Measurements from ENCODE around the gene OTUD7B. TPM values are rescaled to one million over a fixed set of nuclear protein-coding genes. Genes with fewer than 3 reads are reported as not detected.

The OTUD7B gene
- total and polyA plus RNA-seq, 10 of the 15 experiments (the other 5 are each of a cell fraction or from before 2014, with no cell fraction given) = 1.7 to 24.9 (median 6.6) TPM

DNA sequence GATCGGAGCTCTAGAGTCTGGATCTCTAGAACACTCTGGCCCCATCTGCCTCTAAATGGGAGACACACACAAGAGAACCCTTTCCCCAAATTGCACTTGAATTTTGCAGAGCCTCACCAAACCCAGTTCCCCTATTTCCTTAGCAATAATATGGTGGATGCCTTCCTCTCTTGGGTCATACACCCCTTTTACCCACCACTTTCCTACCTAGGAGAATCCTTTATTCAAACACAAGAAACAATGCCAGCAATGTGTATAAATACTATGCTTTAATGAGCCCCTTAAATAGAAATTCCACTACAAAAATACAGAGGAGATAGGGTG, 82.2 kb downstream of the OTUD7B start:
- ChIA-PET SMC1A (ENCODE audit: uncharacterized antibody, unreplicated experiment) (interaction anchor here (1.7 to 2.6 kb wide), 2 partner anchors 10 to 41 kb away, joined by 10 to 14 read pairs; partner anchors contain the start of gene MTMR11), RAD21 (ENCODE audit: unreplicated experiment) (interaction anchor here (1.0 to 1.3 kb wide), 5 partner anchors 9 to 81 kb away, joined by 3 to 10 read pairs (median 3); a partner anchor contains a TSS), POLR2A (interaction anchor here (0.5 to 3.3 kb wide), 7 partner anchors 9 to 233 kb away, joined by 3 to 31 read pairs (median 5); partner anchors contain the start of genes MTMR11 and OTUD7B), CTCF (interaction anchor here (1.0 to 2.2 kb wide), 4 partner anchors 9 to 259 kb away, joined by 3 to 11 read pairs (median 6); partner anchors contain the start of gene MTMR11)
- Histone ChIP-seq H3K27ac (ENCODE audit: control insufficient read depth, insufficient read depth) (peak overlapping the region; percentile 92), H3K9me3 (replicated peaks; ENCODE audit: control insufficient read depth, insufficient read depth, low read length) (no peaks in the 10 kb centered on the region), H4K20me1 (ENCODE audit: control insufficient read depth, insufficient read depth) (no peaks in the 10 kb centered on the region), H2AFZ (ENCODE audit: control insufficient read depth, low read depth, low read length) (peak overlapping the region; percentile 16), H3K79me2 (ENCODE audit: control insufficient read depth, insufficient read depth, low read length) (peaks cover 28% of the 10 kb centered on the region), H3K4me2 (ENCODE audit: control insufficient read depth, insufficient read depth) (peak overlapping the region; percentile 86), H3K4me3 (peak overlapping the region; percentile 99), H3K36me3 (ENCODE audit: control insufficient read depth in 2 of 2, insufficient read depth in 2 of 2, low read length in 1 of 2) (peaks cover 7 to 11% of the 10 kb centered on the region in 2 experiments), H3K9ac (ENCODE audit: control insufficient read depth, insufficient read depth, low read length) (peak overlapping the region; percentile 93), H3K4me1 (ENCODE audit: control insufficient read depth, insufficient read depth, low read length) (peaks cover 10% of the 10 kb centered on the region), H3K27me3 (replicated peaks in 1 of 2; ENCODE audit: control insufficient read depth in 2 of 2, insufficient read depth in 2 of 2, low read length in 1 of 2) (no peaks in the 10 kb centered on the region)
- 0% methylated on average over 1 of the region's 1 CpG for WGBS (ENCODE audit: insufficient coverage, insufficient replicate concordance, low lambda C conversion rate, missing lambda C conversion rate)
- in situ Hi-C loops (cut with MboI) (no loop called here), intact Hi-C loops (cut with micrococcal nuclease; ENCODE audit: unreplicated experiment) (no loop called here)
- no TSS peak for BruUV-seq (replicated peaks)
- DNase-seq (ENCODE audit: low read depth, low spot score) = no peak
- ATAC-seq = no peak
- FAIRE-seq = no peak
- peak; percentile 43; the same call in 1 of the 2 replicates for TF ChIP-seq SPI1 (IDR thresholded peaks at IDR 0.05; ENCODE audit: borderline replicate concordance, insufficient read depth, low read depth, low read length)
- no peak for TF ChIP-seq ZNF217 (IDR thresholded peaks at IDR 0.05)
- TF ChIP-seq CREB1 (IDR thresholded peaks at IDR 0.05; ENCODE audit: low read depth) = no peak

DNA sequence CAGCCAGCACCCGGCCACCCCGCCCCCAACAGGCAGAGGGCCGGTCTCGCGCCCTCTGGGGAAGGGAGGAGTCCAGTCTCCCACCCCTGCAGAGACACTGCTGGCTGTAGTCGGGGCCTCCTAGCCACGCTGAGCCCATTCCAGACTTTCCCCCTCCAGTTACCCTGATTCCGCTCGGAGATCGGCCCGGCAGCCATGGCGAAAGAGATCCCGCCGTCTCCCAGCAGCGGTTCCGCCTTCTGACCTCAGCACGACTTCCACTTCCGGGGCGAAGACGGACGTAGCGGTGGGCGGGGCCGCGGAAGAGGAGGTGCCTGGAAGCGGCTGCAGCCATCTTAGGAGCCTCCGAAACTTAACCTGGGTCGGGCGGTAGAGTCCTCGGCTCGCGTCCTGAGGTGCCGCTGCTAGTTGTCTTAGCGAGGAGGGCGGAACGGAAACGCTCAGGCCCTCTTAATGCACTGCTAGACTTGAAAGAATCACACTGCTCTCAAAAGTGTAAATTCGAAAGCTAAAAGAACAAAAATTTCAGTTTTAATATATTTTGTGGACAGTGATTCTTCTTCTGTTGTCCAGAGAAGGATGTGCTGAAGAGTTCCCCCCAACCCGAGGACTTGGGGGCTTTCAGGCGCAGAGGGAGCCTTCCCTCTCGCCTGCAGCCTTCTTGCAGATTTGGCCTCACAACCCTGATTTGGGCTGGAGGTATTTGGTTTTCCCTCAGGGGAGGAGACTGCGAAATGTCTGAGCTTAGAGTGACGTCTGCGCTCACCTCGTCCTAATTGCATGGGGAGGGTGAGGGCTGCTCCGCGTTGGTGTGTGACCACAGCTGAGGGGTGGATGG, 82.7 kb downstream of the OTUD7B start, which contains the start of gene SF3B4:
Gene SF3B4, minus strand, starts transcription at position 241 of the 838 bp plus-strand sequence. Its CDS starts 44 bp downstream, at position 197.
- Histone ChIP-seq H3K27me3 (replicated peaks in 1 of 2; ENCODE audit: control insufficient read depth in 2 of 2, insufficient read depth in 2 of 2, low read length in 1 of 2) (no peaks in the 10 kb centered on the region), H3K9me3 (replicated peaks; ENCODE audit: control insufficient read depth, insufficient read depth, low read length) (no peaks in the 10 kb centered on the region), H4K20me1 (ENCODE audit: control insufficient read depth, insufficient read depth) (no peaks in the 10 kb centered on the region), H3K27ac (ENCODE audit: control insufficient read depth, insufficient read depth) (peak within 1 kb of the TSS; percentile 92), H3K9ac (ENCODE audit: control insufficient read depth, insufficient read depth, low read length) (peak within 1 kb of the TSS; percentile 93), H3K36me3 (ENCODE audit: control insufficient read depth in 2 of 2, insufficient read depth in 2 of 2, low read length in 1 of 2) (peaks cover 7 to 11% of the 10 kb centered on the region in 2 experiments), H3K4me1 (ENCODE audit: control insufficient read depth, insufficient read depth, low read length) (peaks cover 10% of the 10 kb centered on the region), H3K4me3 (peak within 1 kb of the TSS; percentile 99), H3K79me2 (ENCODE audit: control insufficient read depth, insufficient read depth, low read length) (peaks cover 28% of the 10 kb centered on the region), H2AFZ (ENCODE audit: control insufficient read depth, low read depth, low read length) (peak within 1 kb of the TSS; percentile 83), H3K4me2 (ENCODE audit: control insufficient read depth, insufficient read depth) (peak within 1 kb of the TSS; percentile 86)
- intact Hi-C loops (cut with micrococcal nuclease; ENCODE audit: unreplicated experiment) = no loop called here
- WGBS (ENCODE audit: insufficient coverage, insufficient replicate concordance, low lambda C conversion rate, missing lambda C conversion rate) = 2% methylated on average over 46 of the region's 47 CpGs
- TSS peak; percentile 99 for BruUV-seq (replicated peaks)
- ATAC-seq (peak; percentile 98), DNase-seq (ENCODE audit: low read depth, low spot score) (peak; percentile 72), FAIRE-seq (peak; percentile 94)
- RAD21 ChIA-PET (ENCODE audit: unreplicated experiment) = interaction anchor here (1.0 to 1.3 kb wide), 5 partner anchors 10 to 82 kb away, joined by 3 to 10 read pairs (median 3); a partner anchor contains a TSS
- in situ Hi-C loops (cut with MboI) = no loop called here
- CTCF ChIA-PET = interaction anchor here (1.0 to 2.2 kb wide), 4 partner anchors 10 to 259 kb away, joined by 3 to 11 read pairs (median 6); partner anchors contain the start of gene MTMR11
- POLR2A ChIA-PET = interaction anchor here (0.5 to 3.3 kb wide), 7 partner anchors 8 to 234 kb away, joined by 3 to 31 read pairs (median 5); partner anchors contain the start of genes MTMR11 and OTUD7B
- SMC1A ChIA-PET (ENCODE audit: uncharacterized antibody, unreplicated experiment) = interaction anchor here (1.7 to 2.6 kb wide), 2 partner anchors 10 to 41 kb away, joined by 10 to 14 read pairs; partner anchors contain the start of gene MTMR11
- peak; percentile 32; the same call in 1 of the 2 replicates for TF ChIP-seq LARP7 (IDR thresholded peaks at IDR 0.05)
- TF ChIP-seq, protein P1, sequence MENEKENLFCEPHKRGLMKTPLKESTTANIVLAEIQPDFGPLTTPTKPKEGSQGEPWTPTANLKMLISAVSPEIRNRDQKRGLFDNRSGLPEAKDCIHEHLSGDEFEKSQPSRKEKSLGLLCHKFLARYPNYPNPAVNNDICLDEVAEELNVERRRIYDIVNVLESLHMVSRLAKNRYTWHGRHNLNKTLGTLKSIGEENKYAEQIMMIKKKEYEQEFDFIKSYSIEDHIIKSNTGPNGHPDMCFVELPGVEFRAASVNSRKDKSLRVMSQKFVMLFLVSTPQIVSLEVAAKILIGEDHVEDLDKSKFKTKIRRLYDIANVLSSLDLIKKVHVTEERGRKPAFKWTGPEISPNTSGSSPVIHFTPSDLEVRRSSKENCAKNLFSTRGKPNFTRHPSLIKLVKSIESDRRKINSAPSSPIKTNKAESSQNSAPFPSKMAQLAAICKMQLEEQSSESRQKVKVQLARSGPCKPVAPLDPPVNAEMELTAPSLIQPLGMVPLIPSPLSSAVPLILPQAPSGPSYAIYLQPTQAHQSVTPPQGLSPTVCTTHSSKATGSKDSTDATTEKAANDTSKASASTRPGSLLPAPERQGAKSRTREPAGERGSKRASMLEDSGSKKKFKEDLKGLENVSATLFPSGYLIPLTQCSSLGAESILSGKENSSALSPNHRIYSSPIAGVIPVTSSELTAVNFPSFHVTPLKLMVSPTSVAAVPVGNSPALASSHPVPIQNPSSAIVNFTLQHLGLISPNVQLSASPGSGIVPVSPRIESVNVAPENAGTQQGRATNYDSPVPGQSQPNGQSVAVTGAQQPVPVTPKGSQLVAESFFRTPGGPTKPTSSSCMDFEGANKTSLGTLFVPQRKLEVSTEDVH (IDR thresholded peaks at IDR 0.05; ENCODE audit: low read depth, partially characterized antibody) = peak; percentile 93
- TF ChIP-seq HCFC1 (IDR thresholded peaks at IDR 0.05; ENCODE audit: low read length) = peak; percentile 80
- peak; percentile 84 for TF ChIP-seq TAF1 (IDR thresholded peaks at IDR 0.05; ENCODE audit: borderline replicate concordance, low read depth, low read length)
- no peak for TF ChIP-seq RFX5 (IDR thresholded peaks at IDR 0.05; ENCODE audit: low read depth, low read length)
- TF ChIP-seq, protein P2, sequence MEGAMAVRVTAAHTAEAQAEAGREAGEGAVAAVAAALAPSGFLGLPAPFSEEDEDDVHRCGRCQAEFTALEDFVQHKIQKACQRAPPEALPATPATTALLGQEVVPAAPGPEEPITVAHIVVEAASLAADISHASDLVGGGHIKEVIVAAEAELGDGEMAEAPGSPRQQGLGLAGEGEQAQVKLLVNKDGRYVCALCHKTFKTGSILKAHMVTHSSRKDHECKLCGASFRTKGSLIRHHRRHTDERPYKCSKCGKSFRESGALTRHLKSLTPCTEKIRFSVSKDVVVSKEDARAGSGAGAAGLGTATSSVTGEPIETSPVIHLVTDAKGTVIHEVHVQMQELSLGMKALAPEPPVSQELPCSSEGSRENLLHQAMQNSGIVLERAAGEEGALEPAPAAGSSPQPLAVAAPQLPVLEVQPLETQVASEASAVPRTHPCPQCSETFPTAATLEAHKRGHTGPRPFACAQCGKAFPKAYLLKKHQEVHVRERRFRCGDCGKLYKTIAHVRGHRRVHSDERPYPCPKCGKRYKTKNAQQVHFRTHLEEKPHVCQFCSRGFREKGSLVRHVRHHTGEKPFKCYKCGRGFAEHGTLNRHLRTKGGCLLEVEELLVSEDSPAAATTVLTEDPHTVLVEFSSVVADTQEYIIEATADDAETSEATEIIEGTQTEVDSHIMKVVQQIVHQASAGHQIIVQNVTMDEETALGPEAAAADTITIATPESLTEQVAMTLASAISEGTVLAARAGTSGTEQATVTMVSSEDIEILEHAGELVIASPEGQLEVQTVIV (IDR thresholded peaks at IDR 0.05; ENCODE audit: borderline replicate concordance, partially characterized antibody) = peak; percentile 45
